HepG2 (cell line): ENCODE results near the gene PITRM1. TPM values are rescaled to one million over a fixed set of nuclear protein-coding genes. Genes with fewer than 3 reads are reported as not detected.

Experiments
- ATAC-seq: fragments of 200-7000 bp; cut with Tn5 transposase; 3 replicates; pipeline ENCODE4 v1.9.1; 2020; ENCODE audit warnings: mild to moderate bottlenecking, moderate library complexity
- BruUV-seq: library from RNA; stranded (reverse); fragments of 400-500 nt; replicated peaks from 2 replicates; lab custom pipeline; 2021; lab: Mats Ljungman, UMichigan
- CTCF ChIA-PET: fragments of 300-600 bp; formaldehyde crosslinking; extraction: SDS; loops from one replicate; lab custom pipeline; 2021; ENCODE audit warnings: low total read pairs, inconsistent platforms, low intra/inter-chr PET ratio; lab: Yijun Ruan, JAX
- POLR2A ChIA-PET: fragments of 350-600 bp; sonication (Branson Sonifier 250); formaldehyde crosslinking; loops from one replicate; lab custom pipeline; 2020; ENCODE audit warnings: antibody characterized with exemption, inconsistent platforms; lab: Yijun Ruan, JAX
- DNase-seq: peaks from one replicate; pipeline ENCODE4 v3.0.0-alpha.2; 2015; ENCODE audit warnings: low spot score
- FAIRE-seq: peaks from 3 replicates; lab custom pipeline; 2011; peaks lifted over from hg19 to GRCh38; lab: Jason Lieb, UNC
- H2AFZ ChIP-seq: one replicate; pipeline ENCODE4 v1.6.1; 2011; ENCODE audit warnings: low read length, inconsistent platforms
- H3K27ac ChIP-seq: fragments of 300-600 bp; 3 replicates; pipeline ENCODE4 v1.8.0; 2011; ENCODE audit warnings: mixed run types, mild to moderate bottlenecking, mixed read lengths, low read length, inconsistent platforms; ENCODE audit not compliant: insufficient read depth; ENCODE audit errors: extremely low read length
- H3K27me3 ChIP-seq, 2 experiments: fragments of 200-600 bp in 1 of 2; 2 replicates in 1 of 2; 3 replicates in 1 of 2; pipeline versions ENCODE4 v1.6.0 to v1.8.0; 2011; ENCODE audit warnings: low read length in 2 of 2, mild to moderate bottlenecking in 2 of 2, moderate library complexity in 2 of 2, inconsistent platforms in 1 of 2; ENCODE audit not compliant: insufficient read depth in 2 of 2, control insufficient read depth in 1 of 2
- H3K36me3 ChIP-seq, 2 experiments: fragments of 200-600 bp in 1 of 2; replicated peaks in 1 of 2; 2 replicates in 1 of 2; 3 replicates in 1 of 2; pipeline versions ENCODE4 v1.5.1 to v1.8.0; 2011; ENCODE audit warnings: low read length in 2 of 2, inconsistent platforms in 1 of 2; ENCODE audit not compliant: insufficient read depth in 2 of 2, control insufficient read depth in 1 of 2
- H3K4me1 ChIP-seq: 2 replicates; pipeline ENCODE4 v1.5.1; 2012; ENCODE audit warnings: low read length, inconsistent platforms; ENCODE audit not compliant: insufficient read depth
- H3K4me2 ChIP-seq: 2 replicates; pipeline ENCODE4 v1.6.0; 2011; ENCODE audit warnings: low read depth, low read length, inconsistent platforms
- H3K4me3 ChIP-seq, 3 experiments: fragments of 200-600 bp in 1 of 3; sonication (generic), shearing (Covaris generic) in 1 of 3; replicated peaks in 1 of 3; 2 replicates each; pipeline ENCODE4 v1.5.1; 2011 to 2016; ENCODE audit warnings: low read length in 3 of 3, inconsistent platforms in 2 of 3, low read depth in 2 of 3, mild to moderate bottlenecking in 2 of 3, control low read depth in 1 of 3, mixed read lengths in 1 of 3; ENCODE audit not compliant: insufficient read depth in 1 of 3
- H3K79me2 ChIP-seq: one replicate; pipeline ENCODE4 v1.6.1; 2011; ENCODE audit warnings: low read length, inconsistent platforms; ENCODE audit not compliant: insufficient read depth
- H3K9ac ChIP-seq: 2 replicates; pipeline ENCODE4 v1.6.0; 2011; ENCODE audit warnings: mild to moderate bottlenecking, low read depth, low read length, inconsistent platforms; ENCODE audit not compliant: insufficient read depth
- H3K9me3 ChIP-seq: 2 replicates; pipeline ENCODE4 v1.5.1; 2012; ENCODE audit warnings: mild to moderate bottlenecking, low read length
- H4K20me1 ChIP-seq: 2 replicates; pipeline ENCODE4 v1.6.0; 2011; ENCODE audit warnings: inconsistent platforms, mild to moderate bottlenecking, low read length, moderate library complexity; ENCODE audit not compliant: insufficient read depth
- HDAC6 ChIP-seq: fragments of 200-600 bp; sonication (generic); IDR thresholded peaks from 2 replicates; pipeline ENCODE4 v1.7.0; 2017; ENCODE audit warnings: mild to moderate bottlenecking, antibody characterized with exemption, low read length, low read depth
- SNAPC2 ChIP-seq: sonication (generic); formaldehyde crosslinking; IDR thresholded peaks from 2 replicates; pipeline ENCODE4 v1.8.1; 2022; ENCODE audit warnings: mild to moderate bottlenecking, missing genetic modification reagents
- ZBTB40 ChIP-seq, 2 experiments: fragments of 450-650 bp in 1 of 2; sonication (generic) in 1 of 2; formaldehyde crosslinking in 1 of 2; IDR thresholded peaks; 2 replicates each; pipeline versions ENCODE4 v1.6.1 to v1.8.0; 2016 to 2022; ENCODE audit warnings: antibody characterized with exemption in 1 of 2, mild to moderate bottlenecking in 1 of 2, missing genetic modification reagents in 1 of 2
- ZNF432 ChIP-seq: sonication (generic); formaldehyde crosslinking; IDR thresholded peaks from 2 replicates; pipeline ENCODE4 v1.5.0; 2020; ENCODE audit warnings: missing genetic modification reagents, mild to moderate bottlenecking, borderline replicate concordance
- ZNF441 ChIP-seq: sonication (generic); formaldehyde crosslinking; IDR thresholded peaks from 2 replicates; pipeline ENCODE4 v1.7.0; 2021; ENCODE audit warnings: missing genetic modification reagents, borderline replicate concordance
- ZSCAN22 ChIP-seq: sonication (generic); formaldehyde crosslinking; IDR thresholded peaks from 2 replicates; pipeline ENCODE4 v1.4.0; 2020; ENCODE audit warnings: mild to moderate bottlenecking, missing genetic modification reagents
- whole genome bisulfite sequencing: methylation state at CpG from one replicate; pipeline ENCODE4 v1.1.6; 2017; ENCODE audit warnings: low lambda C conversion rate; 5-methylcytosine and 5-hydroxymethylcytosine counted together
- in situ Hi-C: cut with HindIII; loops from 2 replicates; pipeline ENCODE4 v1.10.0; 2017; ENCODE audit warnings: low pct_unique_long_range_greater_than_20kb; ENCODE audit not compliant: extremely low pct_ligation_motif_present
- intact Hi-C: fragments of 100-400 bp; cut with micrococcal nuclease; formaldehyde crosslinking; loops from one replicate; pipeline ENCODE4 v1.10.0; 2022; ENCODE audit not compliant: unreplicated experiment
- polyA plus RNA-seq, 8 experiments: library from polyadenylated mRNA; depleted of rRNA in 3 of 8; stranded (reverse) in 7 of 8; unstranded in 1 of 8; fragments of >200 nt; fragmentation: Illumina TruSeq in 4 of 8; extraction: Trizol in 4 of 8; gene quantifications; 2 replicates each; pipeline versions ENCODE4 v1.2.1 to v1.2.3, GENCODE V29; 2011 to 2016; ENCODE audit warnings: low read depth in 4 of 8, missing spikeins in 1 of 8, mixed read lengths in 1 of 8; ENCODE audit not compliant: insufficient read depth in 1 of 8
- total RNA-seq, 5 experiments: library from RNA; depleted of rRNA; stranded (reverse); fragments of >200 nt; fragmentation: Illumina TruSeq; extraction: Trizol; gene quantifications; 2 replicates each; pipeline ENCODE4 v1.2.3, GENCODE V29; 2016; ENCODE audit warnings: low read depth in 1 of 5

The PITRM1 gene
- total and polyA plus RNA-seq, 2 of the 13 experiments (the other 11 are each of a cell fraction or from before 2014, with no cell fraction given) = 16.4 to 29.0 TPM

DNA sequence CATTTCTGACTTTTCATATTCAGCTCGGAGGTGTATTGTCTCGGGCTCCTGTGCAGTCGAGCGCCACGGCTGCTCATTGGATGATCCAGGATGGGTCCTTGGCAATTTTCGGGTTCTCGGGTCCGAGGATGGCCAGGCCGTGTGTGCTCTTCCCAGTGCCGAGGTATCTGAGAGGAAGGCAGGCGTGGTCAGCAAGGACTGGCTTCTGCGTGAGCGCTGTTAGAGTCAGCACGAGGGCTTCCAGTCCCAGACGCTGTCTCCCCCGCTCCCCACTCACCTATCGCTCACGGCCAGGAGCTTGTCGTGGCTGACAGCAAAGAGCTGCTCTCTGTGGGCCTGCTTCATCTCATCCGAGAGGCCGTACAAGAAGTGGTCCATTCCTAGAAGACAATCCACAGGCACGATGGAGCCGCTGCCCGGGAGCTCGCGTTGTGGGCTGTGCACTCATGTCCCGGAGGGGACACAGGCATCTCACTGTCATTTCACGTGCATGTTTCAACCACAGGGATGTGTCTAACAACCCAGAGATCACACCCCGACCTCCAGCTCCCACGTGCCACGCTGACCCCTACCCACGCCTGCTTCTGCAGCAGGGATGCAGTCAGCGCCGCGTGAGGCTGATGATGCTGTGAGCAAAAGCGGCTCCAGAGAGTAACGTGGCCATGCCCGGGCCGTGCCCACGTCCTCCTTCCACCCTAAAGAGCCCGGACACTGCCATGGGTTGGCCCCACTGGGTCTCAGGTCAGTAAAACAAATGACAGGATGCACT, 34.4 kb downstream of the PITRM1 start:
- Histone ChIP-seq H2AFZ (no peak overlapping the region), H3K79me2 (no peaks in the 10 kb centered on the region), H3K4me1 (no peaks in the 10 kb centered on the region), H3K4me2 (no peak overlapping the region), H3K4me3 (no peak overlapping the region), H4K20me1 (no peaks in the 10 kb centered on the region), H3K9me3 (no peaks in the 10 kb centered on the region), H3K27ac (no peak overlapping the region), H3K36me3 (peaks cover 12 to 48% of the 10 kb centered on the region in 2 experiments; a peak in 4 of 5 replicates), H3K27me3 (no peaks in the 10 kb centered on the region), H3K9ac (no peak overlapping the region)
- ATAC-seq = no peak
- ChIA-PET POLR2A (no interaction called here), CTCF (no interaction called here)
- FAIRE-seq = no peak
- BruUV-seq = no TSS peak
- in situ Hi-C loops (no loop called here), intact Hi-C loops (no loop called here)
- no peak for DNase-seq
- 96% methylated on average over 28 of the region's 41 CpGs for WGBS
- TF ChIP-seq ZNF441 (no peak), SNAPC2 (CRISPR knock-in tag) (no peak), ZNF432 (CRISPR knock-in tag) (no peak)

DNA sequence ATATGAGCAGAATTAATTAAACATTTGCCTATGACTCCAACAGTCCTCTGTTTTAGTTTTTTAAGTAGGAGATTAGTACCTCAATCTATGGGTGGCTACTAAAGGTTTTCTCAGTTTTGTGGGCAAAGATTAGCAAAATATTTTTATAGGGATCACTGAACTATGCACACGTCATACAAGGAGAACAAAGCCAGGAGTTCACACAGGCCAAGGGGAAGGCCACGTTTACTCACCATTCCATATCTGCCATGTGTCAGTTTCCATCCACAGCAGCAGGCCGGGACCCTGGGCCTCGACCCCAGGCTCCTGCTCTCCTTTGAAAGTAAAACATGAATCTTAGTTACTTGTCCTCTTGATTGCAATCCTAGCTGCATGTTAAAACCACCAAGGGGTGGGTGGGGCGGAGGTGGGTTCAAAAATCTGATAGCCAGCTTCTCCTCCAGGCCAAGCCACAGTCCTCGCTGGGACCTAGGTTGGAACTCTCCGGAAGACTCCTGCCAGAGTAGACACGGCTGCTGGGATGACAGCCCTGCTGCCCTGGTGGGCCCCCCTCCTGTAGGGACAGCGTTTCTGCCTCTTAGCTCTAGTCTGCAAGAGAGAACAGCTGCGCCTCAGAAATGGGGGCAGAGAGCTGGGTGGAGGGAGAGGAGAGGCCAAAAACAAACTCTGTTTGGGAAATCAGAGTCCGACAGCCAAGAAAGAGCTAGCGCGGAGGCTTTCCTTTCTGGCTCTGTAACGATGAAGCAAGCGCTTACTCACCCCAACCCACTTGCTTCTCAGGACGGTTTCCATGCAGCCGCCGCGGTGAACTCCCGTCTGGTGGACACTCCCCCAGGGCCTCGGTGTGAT, 35.6 kb downstream of the PITRM1 start:
- in situ Hi-C loops = no loop called here
- H3K27me3 ChIP-seq = no peaks in the 10 kb centered on the region
- POLR2A ChIA-PET = no interaction called here
- no peak overlapping the region for H3K27ac ChIP-seq
- H3K4me1 ChIP-seq = no peaks in the 10 kb centered on the region
- no TSS peak for BruUV-seq
- FAIRE-seq = no peak
- H3K9me3 ChIP-seq = no peaks in the 10 kb centered on the region
- H3K9ac ChIP-seq = no peak overlapping the region
- intact Hi-C loops = no loop called here
- ATAC-seq = no peak
- peaks cover 11 to 40% of the 10 kb centered on the region in 2 experiments; a peak in 4 of 5 replicates for H3K36me3 ChIP-seq
- H3K4me3 ChIP-seq = no peak overlapping the region
- WGBS = 92% methylated on average over 20 of the region's 21 CpGs
- no peak overlapping the region for H3K4me2 ChIP-seq
- DNase-seq = no peak
- CTCF ChIA-PET = no interaction called here
- no peaks in the 10 kb centered on the region for H4K20me1 ChIP-seq
- H2AFZ ChIP-seq = no peak overlapping the region
- no peaks in the 10 kb centered on the region for H3K79me2 ChIP-seq
- no peak for TF ChIP-seq ZBTB40 (IDR thresholded peaks at IDR 0.05)
- TF ChIP-seq ZBTB40 (CRISPR knock-in tag; IDR thresholded peaks at IDR 0.05) = no peak
- no peak for TF ChIP-seq ZSCAN22 (CRISPR knock-in tag)
- no peak for TF ChIP-seq HDAC6
